CD14-positive monocyte (primary cell): ENCODE results near the gene PABPC3. TPM values are rescaled to one million over a fixed set of nuclear protein-coding genes. Genes with fewer than 3 reads are reported as not detected.
A peak's percentile ranks its signal among the peaks of the same experiment; 100 is the strongest.

Source experiments
- DNase-seq, 3 donors: peaks; one replicate each; pipeline ENCODE4 v3.0.0-alpha.2; 2011 to 2022
- H2AFZ ChIP-seq: 2 replicates; pipeline ENCODE4 v1.6.0; 2012; ENCODE audit warnings: mild to moderate bottlenecking, low read depth, low read length, inconsistent platforms; ENCODE audit not compliant: insufficient read depth, poor library complexity, severe bottlenecking
- H3K27ac ChIP-seq, 2 donors: 1 replicate in 1 of 2; 2 replicates in 1 of 2; pipeline ENCODE4 v1.5.1; 2012 to 2013; ENCODE audit warnings: low read length in 2 of 2, control low read depth in 1 of 2, inconsistent platforms in 1 of 2, low read depth in 1 of 2, mild to moderate bottlenecking in 1 of 2
- H3K27me3 ChIP-seq, 2 donors: one replicate each; pipeline versions ENCODE4 v1.6.0 to v1.6.1; 2011 to 2013; ENCODE audit warnings: low read length in 2 of 2; ENCODE audit not compliant: control insufficient read depth in 2 of 2, insufficient read depth in 2 of 2
- H3K36me3 ChIP-seq, 2 donors: replicated peaks in 1 of 2; 1 replicate in 1 of 2; 2 replicates in 1 of 2; pipeline versions ENCODE4 v1.5.1 to v1.6.1; 2012 to 2013; ENCODE audit warnings: low read length in 2 of 2, control low read depth in 1 of 2, inconsistent platforms in 1 of 2, mild to moderate bottlenecking in 1 of 2; ENCODE audit not compliant: insufficient read depth in 2 of 2, control insufficient read depth in 1 of 2
- H3K4me1 ChIP-seq, 2 donors: 1 replicate in 1 of 2; 2 replicates in 1 of 2; pipeline versions ENCODE4 v1.5.1 to v1.6.1; 2012 to 2013; ENCODE audit warnings: low read length in 2 of 2, control low read depth in 1 of 2, inconsistent platforms in 1 of 2, mild to moderate bottlenecking in 1 of 2, moderate library complexity in 1 of 2; ENCODE audit not compliant: insufficient read depth in 2 of 2, control insufficient read depth in 1 of 2
- H3K4me2 ChIP-seq: replicated peaks from 2 replicates; pipeline ENCODE3; 2012; ENCODE audit warnings: low read length, moderate library complexity, mild to moderate bottlenecking; ENCODE audit not compliant: poor library complexity, severe bottlenecking; ENCODE audit errors: extremely low read depth
- H3K4me3 ChIP-seq, 3 experiments: fragments of 200-600 bp in 1 of 3; sonication (generic) in 1 of 3; replicated peaks in 1 of 3; 1 replicate in 2 of 3; 2 replicates in 1 of 3; pipeline ENCODE4 v1.5.1; 2011 to 2013; ENCODE audit warnings: low read length in 3 of 3, mild to moderate bottlenecking in 3 of 3, control low read depth in 2 of 3, low read depth in 2 of 3, inconsistent platforms in 1 of 3, moderate library complexity in 1 of 3
- H3K79me2 ChIP-seq: 2 replicates; pipeline ENCODE4 v1.6.0; 2012; ENCODE audit warnings: mild to moderate bottlenecking, control low read depth, inconsistent platforms, low read length, moderate library complexity; ENCODE audit not compliant: insufficient read depth
- H3K9ac ChIP-seq: 2 replicates; pipeline ENCODE4 v1.6.0; 2017; ENCODE audit warnings: low read length, mild to moderate bottlenecking; ENCODE audit not compliant: insufficient read depth, poor library complexity, severe bottlenecking
- H3K9me3 ChIP-seq, 2 donors: replicated peaks in 1 of 2; 1 replicate in 1 of 2; 2 replicates in 1 of 2; pipeline versions ENCODE4 v1.5.1 to v1.6.1; 2012 to 2013; ENCODE audit warnings: low read length in 2 of 2, control low read depth in 1 of 2; ENCODE audit not compliant: control insufficient read depth in 1 of 2, insufficient read depth in 1 of 2
- H4K20me1 ChIP-seq: 2 replicates; pipeline ENCODE4 v1.6.0; 2012; ENCODE audit warnings: mild to moderate bottlenecking, low read length, control low read depth, moderate library complexity; ENCODE audit not compliant: insufficient read depth
- H3K27ac Mint-ChIP-seq, 7 donors: one replicate each; pipeline ENCODE4 v1.8.0; 2020; ENCODE audit warnings: mild to moderate bottlenecking in 7 of 7, mixed read lengths in 7 of 7, moderate library complexity in 6 of 7, inconsistent platforms in 2 of 7
- H3K27me3 Mint-ChIP-seq, 3 donors: one replicate each; pipeline ENCODE4 v1.8.0; 2021 to 2022; ENCODE audit warnings: low read depth in 3 of 3, mild to moderate bottlenecking in 3 of 3, mixed read lengths in 3 of 3, moderate library complexity in 3 of 3, inconsistent platforms in 1 of 3
- H3K36me3 Mint-ChIP-seq, 2 donors: one replicate each; pipeline ENCODE4 v1.8.0; 2020; ENCODE audit warnings: mixed read lengths in 2 of 2, inconsistent platforms in 1 of 2, mild to moderate bottlenecking in 1 of 2
- H3K4me1 Mint-ChIP-seq: one replicate; pipeline ENCODE4 v1.8.0; 2020; ENCODE audit warnings: mild to moderate bottlenecking, mixed read lengths
- H3K4me3 Mint-ChIP-seq, 2 donors: one replicate each; pipeline ENCODE4 v1.8.0; 2020; ENCODE audit warnings: mild to moderate bottlenecking in 2 of 2, mixed read lengths in 2 of 2, moderate library complexity in 1 of 2
- H3K9me3 Mint-ChIP-seq, 7 donors: one replicate each; pipeline ENCODE4 v1.8.0; 2020 to 2022; ENCODE audit warnings: mixed read lengths in 7 of 7, mild to moderate bottlenecking in 6 of 7, moderate library complexity in 6 of 7, inconsistent platforms in 2 of 7
- WGBS: methylation state at CpG from one replicate; pipeline ENCODE4 v1.1.5; 2013; ENCODE audit warnings: missing lambda C conversion rate; ENCODE audit not compliant: insufficient coverage; 5-methylcytosine and 5-hydroxymethylcytosine counted together
- intact Hi-C, 2 donors: fragments of 100-400 bp; cut with micrococcal nuclease; formaldehyde crosslinking; loops; one replicate each; pipeline versions ENCODE4 v1.15.0 to v1.15.1; 2023
- polyA plus RNA-seq, 3 donors: library from polyadenylated mRNA; depleted of rRNA in 1 of 3; unstranded in 2 of 3; stranded (reverse) in 1 of 3; fragments of 300-500 nt in 2 of 3; fragments of >200 nt in 1 of 3; fragmentation: Illumina TruSeq in 2 of 3; gene quantifications; 1 replicate in 2 of 3; 2 replicates in 1 of 3; pipeline ENCODE4 v1.2.3, GENCODE V29; 2012 to 2021
- TF ChIP-seq, protein P1 (sequence below): fragments of 200-600 bp; IDR thresholded peaks from one replicate; pipeline ENCODE4 v1.8.0; 2022; ENCODE audit warnings: antibody characterized with exemption, mild to moderate bottlenecking

The PABPC3 gene
- polyA plus RNA-seq, 3 donors, result 0.04 to 0.17 (median 0.08) TPM

DNA sequence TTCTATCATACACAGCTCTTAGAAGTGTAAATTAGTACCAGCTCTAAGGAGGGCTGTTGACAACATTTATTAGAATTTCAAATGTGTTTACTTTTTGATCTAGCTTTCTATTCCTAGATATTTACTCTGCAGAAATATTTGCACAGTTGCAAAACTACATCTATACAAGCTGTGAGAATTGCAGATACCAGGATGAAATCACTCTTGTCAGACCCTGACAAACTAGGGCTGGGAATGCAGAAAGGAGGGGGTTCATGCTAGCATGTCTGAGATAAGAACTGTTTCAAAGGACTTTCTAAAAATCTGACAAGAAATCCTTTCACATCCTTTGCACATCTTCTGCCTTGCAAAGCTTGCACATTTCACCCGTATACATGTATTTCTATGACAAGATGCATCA, 11.8 kb upstream of the PABPC3 start:
- Histone ChIP-seq H3K36me3 (no peaks in the 10 kb centered on the region), H3K4me1 (no peaks in the 10 kb centered on the region), H3K9ac (no peak overlapping the region), H3K27me3 (no peaks in the 10 kb centered on the region), H3K4me3 (no peak overlapping the region), H4K20me1 (no peaks in the 10 kb centered on the region), H2AFZ (no peak overlapping the region), H3K79me2 (no peaks in the 10 kb centered on the region), H3K4me2 (no peak overlapping the region), H3K27ac (no peak overlapping the region), H3K9me3 (no peaks in the 10 kb centered on the region)
- TF ChIP-seq, protein P1, sequence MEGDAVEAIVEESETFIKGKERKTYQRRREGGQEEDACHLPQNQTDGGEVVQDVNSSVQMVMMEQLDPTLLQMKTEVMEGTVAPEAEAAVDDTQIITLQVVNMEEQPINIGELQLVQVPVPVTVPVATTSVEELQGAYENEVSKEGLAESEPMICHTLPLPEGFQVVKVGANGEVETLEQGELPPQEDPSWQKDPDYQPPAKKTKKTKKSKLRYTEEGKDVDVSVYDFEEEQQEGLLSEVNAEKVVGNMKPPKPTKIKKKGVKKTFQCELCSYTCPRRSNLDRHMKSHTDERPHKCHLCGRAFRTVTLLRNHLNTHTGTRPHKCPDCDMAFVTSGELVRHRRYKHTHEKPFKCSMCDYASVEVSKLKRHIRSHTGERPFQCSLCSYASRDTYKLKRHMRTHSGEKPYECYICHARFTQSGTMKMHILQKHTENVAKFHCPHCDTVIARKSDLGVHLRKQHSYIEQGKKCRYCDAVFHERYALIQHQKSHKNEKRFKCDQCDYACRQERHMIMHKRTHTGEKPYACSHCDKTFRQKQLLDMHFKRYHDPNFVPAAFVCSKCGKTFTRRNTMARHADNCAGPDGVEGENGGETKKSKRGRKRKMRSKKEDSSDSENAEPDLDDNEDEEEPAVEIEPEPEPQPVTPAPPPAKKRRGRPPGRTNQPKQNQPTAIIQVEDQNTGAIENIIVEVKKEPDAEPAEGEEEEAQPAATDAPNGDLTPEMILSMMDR, result no peak
- peaks cover 2 to 12% (median 3%) of the 10 kb centered on the region in 3 donors for H3K27me3 Mint-ChIP-seq
- peaks cover under 1% of the 10 kb centered on the region for H3K4me1 Mint-ChIP-seq
- intact Hi-C loops, result no loop called here
- H3K4me3 Mint-ChIP-seq, result no peak overlapping the region
- H3K9me3 Mint-ChIP-seq, result peaks cover 0 to 8% (median 0%) of the 10 kb centered on the region in 7 donors
- no CpG with 5 or more reads among the region's 1 CpG for WGBS
- H3K27ac Mint-ChIP-seq, result no peak overlapping the region
- H3K36me3 Mint-ChIP-seq, result no peaks in the 10 kb centered on the region
- no peak for DNase-seq

DNA sequence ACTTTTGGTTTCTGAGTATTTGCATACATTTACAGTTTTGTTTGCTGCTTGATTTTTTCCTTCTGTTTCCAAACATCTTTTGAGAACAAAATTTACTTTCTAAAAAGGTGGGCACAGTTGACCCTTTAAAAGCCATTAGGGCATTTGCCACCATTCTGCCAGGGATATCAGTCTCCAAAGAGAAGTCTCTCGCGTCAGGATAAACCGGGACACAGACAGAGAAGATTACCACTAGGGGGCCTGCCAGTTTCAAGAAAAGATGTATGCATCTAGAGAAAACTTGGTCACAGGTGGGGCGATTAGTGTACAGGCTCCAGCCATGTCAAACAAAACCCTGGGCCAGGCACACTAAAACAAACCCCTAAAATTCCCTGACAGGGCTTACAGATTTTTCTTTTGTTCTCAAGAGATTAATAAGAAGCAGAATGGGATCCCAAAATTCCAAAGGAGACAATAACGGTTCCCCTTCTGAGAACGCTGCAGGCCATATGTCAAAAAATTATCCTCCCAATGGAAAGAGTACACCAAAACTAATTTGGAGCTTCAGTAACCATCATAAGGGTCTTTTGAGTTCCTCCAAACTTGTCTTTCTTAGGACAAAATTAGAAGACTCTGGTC, 10.7 kb upstream of the PABPC3 start:
- intact Hi-C loops, result no loop called here
- Histone ChIP-seq H3K79me2 (no peaks in the 10 kb centered on the region), H3K9ac (no peak overlapping the region), H3K27ac (no peak overlapping the region), H2AFZ (no peak overlapping the region), H3K9me3 (no peaks in the 10 kb centered on the region), H3K4me2 (no peak overlapping the region), H3K4me1 (peaks cover 0 to 3% of the 10 kb centered on the region in 2 donors), H4K20me1 (no peaks in the 10 kb centered on the region), H3K27me3 (no peaks in the 10 kb centered on the region), H3K4me3 (no peak overlapping the region), H3K36me3 (no peaks in the 10 kb centered on the region)
- no peak overlapping the region for H3K4me3 Mint-ChIP-seq
- H3K4me1 Mint-ChIP-seq, result peaks cover 9% of the 10 kb centered on the region
- no peak for DNase-seq
- WGBS, result 65% methylated on average over 5 of the region's 6 CpGs
- H3K27ac Mint-ChIP-seq, result no peak overlapping the region
- H3K27me3 Mint-ChIP-seq, result peaks cover 2 to 15% (median 6%) of the 10 kb centered on the region in 3 donors
- TF ChIP-seq, protein P1, result peak; percentile 51
- H3K9me3 Mint-ChIP-seq, result peaks cover 0 to 8% (median 0%) of the 10 kb centered on the region in 7 donors
- H3K36me3 Mint-ChIP-seq, result no peaks in the 10 kb centered on the region
